GM12878 (cell line): ENCODE results near the gene FGF19.
A peak's percentile ranks its signal among the peaks of the same experiment; 100 is the strongest.

Source experiments
- ATF3 ChIP-seq: IDR thresholded peaks from 2 replicates; pipeline ENCODE4 v1.6.1; 2011; ENCODE audit warnings: low read depth, mild to moderate bottlenecking, low read length, moderate library complexity, borderline replicate concordance; ENCODE audit errors: extremely low read depth
- BRCA1 ChIP-seq: IDR thresholded peaks from 2 replicates; pipeline ENCODE4 v1.6.1; 2011; ENCODE audit warnings: low read depth, low read length, improper control_type of control experiment
- CBFB ChIP-seq: IDR thresholded peaks from 2 replicates; pipeline ENCODE4 v1.6.1; 2016; ENCODE audit warnings: antibody characterized with exemption, low read depth
- CBX3 ChIP-seq: fragments of 200-600 bp; sonication (generic); IDR thresholded peaks from 2 replicates; pipeline ENCODE4 v1.6.1; 2016; ENCODE audit warnings: low read depth, borderline replicate concordance
- ESRRA ChIP-seq: IDR thresholded peaks from 2 replicates; pipeline ENCODE4 v1.6.1; 2012; ENCODE audit warnings: mild to moderate bottlenecking, low read length, improper control_type of control experiment
- GATAD2B ChIP-seq: fragments of 450-650 bp; conservative IDR thresholded peaks from 2 replicates; pipeline ENCODE4 v1.6.1; 2017; ENCODE audit warnings: low read depth, mild to moderate bottlenecking, moderate library complexity
- KDM1A ChIP-seq: fragments of 200-600 bp; sonication (generic); IDR thresholded peaks from 2 replicates; pipeline ENCODE4 v1.6.1; 2016; ENCODE audit warnings: borderline replicate concordance
- MEF2A ChIP-seq: IDR thresholded peaks from 2 replicates; pipeline ENCODE4 v1.6.1; 2011; ENCODE audit warnings: low read depth, mild to moderate bottlenecking, low read length, moderate library complexity; ENCODE audit not compliant: insufficient read depth
- MXI1 ChIP-seq: fragments of 150-350 bp; IDR thresholded peaks from 2 replicates; pipeline ENCODE4 v1.6.1; 2011; ENCODE audit warnings: low read depth, mild to moderate bottlenecking, inconsistent platforms, low read length, improper control_type of control experiment
- POLR2AphosphoS5 ChIP-seq: IDR thresholded peaks from 2 replicates; pipeline ENCODE4 v1.6.1; 2011; ENCODE audit warnings: mild to moderate bottlenecking, low read length, inconsistent platforms
- RAD21 ChIP-seq: IDR thresholded peaks from 2 replicates; pipeline ENCODE4 v1.6.1; 2011; ENCODE audit warnings: mild to moderate bottlenecking, low read depth, low read length, moderate library complexity; ENCODE audit not compliant: insufficient read depth
- ZNF207 ChIP-seq: fragments of 450-650 bp; IDR thresholded peaks from 2 replicates; pipeline ENCODE4 v1.6.1; 2014; ENCODE audit warnings: antibody characterized with exemption, mild to moderate bottlenecking, borderline replicate concordance
- TF ChIP-seq, protein P1 (sequence below), 3 experiments: IDR thresholded peaks in 2 of 3; conservative IDR thresholded peaks in 1 of 3; 2 replicates each; pipeline ENCODE4 v1.5.1; 2011; ENCODE audit warnings: low read depth in 3 of 3, low read length in 3 of 3, mild to moderate bottlenecking in 3 of 3, control low read depth in 2 of 3, moderate library complexity in 2 of 3, inconsistent platforms in 1 of 3, mixed read lengths in 1 of 3; ENCODE audit not compliant: control insufficient read depth in 2 of 3, insufficient read depth in 1 of 3; ENCODE audit errors: extremely low read depth in 1 of 3
- TF ChIP-seq, protein P2 (sequence below): IDR thresholded peaks from 2 replicates; pipeline ENCODE4 v1.6.1; 2012; ENCODE audit warnings: mild to moderate bottlenecking, low read depth, low read length

GRCh38 chr11:69683764-69684333 lies 20.0 kb downstream of the FGF19 start:
- no peak for TF ChIP-seq POLR2AphosphoS5
- TF ChIP-seq, protein P1, sequence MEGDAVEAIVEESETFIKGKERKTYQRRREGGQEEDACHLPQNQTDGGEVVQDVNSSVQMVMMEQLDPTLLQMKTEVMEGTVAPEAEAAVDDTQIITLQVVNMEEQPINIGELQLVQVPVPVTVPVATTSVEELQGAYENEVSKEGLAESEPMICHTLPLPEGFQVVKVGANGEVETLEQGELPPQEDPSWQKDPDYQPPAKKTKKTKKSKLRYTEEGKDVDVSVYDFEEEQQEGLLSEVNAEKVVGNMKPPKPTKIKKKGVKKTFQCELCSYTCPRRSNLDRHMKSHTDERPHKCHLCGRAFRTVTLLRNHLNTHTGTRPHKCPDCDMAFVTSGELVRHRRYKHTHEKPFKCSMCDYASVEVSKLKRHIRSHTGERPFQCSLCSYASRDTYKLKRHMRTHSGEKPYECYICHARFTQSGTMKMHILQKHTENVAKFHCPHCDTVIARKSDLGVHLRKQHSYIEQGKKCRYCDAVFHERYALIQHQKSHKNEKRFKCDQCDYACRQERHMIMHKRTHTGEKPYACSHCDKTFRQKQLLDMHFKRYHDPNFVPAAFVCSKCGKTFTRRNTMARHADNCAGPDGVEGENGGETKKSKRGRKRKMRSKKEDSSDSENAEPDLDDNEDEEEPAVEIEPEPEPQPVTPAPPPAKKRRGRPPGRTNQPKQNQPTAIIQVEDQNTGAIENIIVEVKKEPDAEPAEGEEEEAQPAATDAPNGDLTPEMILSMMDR (IDR thresholded peaks at IDR 0.05 in 2 of 3, conservative IDR thresholded peaks at IDR 0.05 in 1 of 3; ENCODE audit: control insufficient read depth in 2 of 3, extremely low read depth in 1 of 3, insufficient read depth in 1 of 3, low read depth in 3 of 3, low read length in 3 of 3), result peak in 2 of 3 experiments; percentile 26 to 35; a peak in 4 of 6 replicates
- TF ChIP-seq MEF2A, result no peak
- TF ChIP-seq CBFB, result no peak
- TF ChIP-seq MXI1, result no peak
- TF ChIP-seq GATAD2B, result no peak
- TF ChIP-seq BRCA1, result no peak
- TF ChIP-seq, protein P2, sequence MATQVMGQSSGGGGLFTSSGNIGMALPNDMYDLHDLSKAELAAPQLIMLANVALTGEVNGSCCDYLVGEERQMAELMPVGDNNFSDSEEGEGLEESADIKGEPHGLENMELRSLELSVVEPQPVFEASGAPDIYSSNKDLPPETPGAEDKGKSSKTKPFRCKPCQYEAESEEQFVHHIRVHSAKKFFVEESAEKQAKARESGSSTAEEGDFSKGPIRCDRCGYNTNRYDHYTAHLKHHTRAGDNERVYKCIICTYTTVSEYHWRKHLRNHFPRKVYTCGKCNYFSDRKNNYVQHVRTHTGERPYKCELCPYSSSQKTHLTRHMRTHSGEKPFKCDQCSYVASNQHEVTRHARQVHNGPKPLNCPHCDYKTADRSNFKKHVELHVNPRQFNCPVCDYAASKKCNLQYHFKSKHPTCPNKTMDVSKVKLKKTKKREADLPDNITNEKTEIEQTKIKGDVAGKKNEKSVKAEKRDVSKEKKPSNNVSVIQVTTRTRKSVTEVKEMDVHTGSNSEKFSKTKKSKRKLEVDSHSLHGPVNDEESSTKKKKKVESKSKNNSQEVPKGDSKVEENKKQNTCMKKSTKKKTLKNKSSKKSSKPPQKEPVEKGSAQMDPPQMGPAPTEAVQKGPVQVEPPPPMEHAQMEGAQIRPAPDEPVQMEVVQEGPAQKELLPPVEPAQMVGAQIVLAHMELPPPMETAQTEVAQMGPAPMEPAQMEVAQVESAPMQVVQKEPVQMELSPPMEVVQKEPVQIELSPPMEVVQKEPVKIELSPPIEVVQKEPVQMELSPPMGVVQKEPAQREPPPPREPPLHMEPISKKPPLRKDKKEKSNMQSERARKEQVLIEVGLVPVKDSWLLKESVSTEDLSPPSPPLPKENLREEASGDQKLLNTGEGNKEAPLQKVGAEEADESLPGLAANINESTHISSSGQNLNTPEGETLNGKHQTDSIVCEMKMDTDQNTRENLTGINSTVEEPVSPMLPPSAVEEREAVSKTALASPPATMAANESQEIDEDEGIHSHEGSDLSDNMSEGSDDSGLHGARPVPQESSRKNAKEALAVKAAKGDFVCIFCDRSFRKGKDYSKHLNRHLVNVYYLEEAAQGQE, result no peak
- TF ChIP-seq KDM1A, result no peak
- TF ChIP-seq CBX3, result no peak
- TF ChIP-seq ATF3, result no peak
- no peak for TF ChIP-seq ESRRA
- peak; percentile 24; the same call in 1 of the 2 replicates for TF ChIP-seq RAD21
- no peak for TF ChIP-seq ZNF207
